WTC11 (cell line): ENCODE measurements around the gene DUOX2.

Experiments
- CBFB ChIP-seq: sonication (generic); formaldehyde crosslinking; IDR thresholded peaks from 2 replicates; pipeline ENCODE4 v1.8.1; 2022; ENCODE audit warnings: mild to moderate bottlenecking, low read depth, missing genetic modification reagents
- CTCF ChIP-seq: fragments of 200-600 bp; IDR thresholded peaks from 2 replicates; pipeline ENCODE4 v1.8.0; 2022; ENCODE audit warnings: antibody characterized with exemption
- ELF4 ChIP-seq: sonication (generic); formaldehyde crosslinking; IDR thresholded peaks from 2 replicates; pipeline ENCODE4 v1.8.1; 2022; ENCODE audit warnings: low read depth, mild to moderate bottlenecking, moderate library complexity, missing genetic modification reagents
- FOXK1 ChIP-seq: sonication (generic); formaldehyde crosslinking; IDR thresholded peaks from 2 replicates; pipeline ENCODE4 v1.8.0; 2022; ENCODE audit warnings: mild to moderate bottlenecking, moderate library complexity, missing genetic modification reagents
- GRHL2 ChIP-seq: fragments of 250-450 bp; sonication (Bioruptor Pico); IDR thresholded peaks from 2 replicates; pipeline ENCODE4 v1.8.0; 2022; ENCODE audit warnings: mild to moderate bottlenecking, moderate library complexity; ENCODE audit not compliant: insufficient replicate concordance, severe bottlenecking
- JUN ChIP-seq: sonication (generic); formaldehyde crosslinking; IDR thresholded peaks from 2 replicates; pipeline ENCODE4 v1.8.0; 2023; ENCODE audit warnings: mild to moderate bottlenecking, missing genetic modification reagents
- NR1H2 ChIP-seq: sonication (generic); formaldehyde crosslinking; IDR thresholded peaks from 2 replicates; pipeline ENCODE4 v1.9.0; 2021; ENCODE audit warnings: mild to moderate bottlenecking, moderate library complexity, missing genetic modification reagents
- PREB ChIP-seq: sonication (generic); formaldehyde crosslinking; IDR thresholded peaks from 2 replicates; pipeline ENCODE4 v1.8.1; 2022; ENCODE audit warnings: mild to moderate bottlenecking, missing genetic modification reagents, moderate library complexity, borderline replicate concordance
- SMAD4 ChIP-seq: sonication (generic); formaldehyde crosslinking; IDR thresholded peaks from 2 replicates; pipeline ENCODE4 v1.8.0; 2022; ENCODE audit warnings: mild to moderate bottlenecking, missing genetic modification reagents
- SP1 ChIP-seq: sonication (generic); formaldehyde crosslinking; conservative IDR thresholded peaks from 2 replicates; pipeline ENCODE4 v1.8.1; 2022; ENCODE audit warnings: missing genetic modification reagents
- USF1 ChIP-seq: sonication (generic); formaldehyde crosslinking; IDR thresholded peaks from 2 replicates; pipeline ENCODE4 v1.8.0; 2022; ENCODE audit warnings: mild to moderate bottlenecking, missing genetic modification reagents
- USF2 ChIP-seq: sonication (generic); formaldehyde crosslinking; IDR thresholded peaks from 2 replicates; pipeline ENCODE4 v1.8.1; 2023; ENCODE audit warnings: mild to moderate bottlenecking, missing genetic modification reagents, moderate library complexity
- ZNF232 ChIP-seq: sonication (generic); formaldehyde crosslinking; IDR thresholded peaks from 2 replicates; pipeline ENCODE4 v1.8.0; 2022; ENCODE audit warnings: mild to moderate bottlenecking, missing genetic modification reagents

- TF ChIP-seq CTCF, result no peak
- TF ChIP-seq USF2 (CRISPR knock-in tag), result no peak
- TF ChIP-seq JUN (CRISPR knock-in tag), result no peak
- no peak for TF ChIP-seq USF1 (CRISPR knock-in tag)
- TF ChIP-seq FOXK1 (CRISPR knock-in tag), result no peak
- no peak for TF ChIP-seq ZNF232 (CRISPR knock-in tag)
- no peak for TF ChIP-seq NR1H2 (CRISPR knock-in tag)
- TF ChIP-seq SMAD4 (CRISPR knock-in tag), result no peak
- no peak for TF ChIP-seq ELF4 (CRISPR knock-in tag)
- no peak for TF ChIP-seq PREB (CRISPR knock-in tag)
- no peak for TF ChIP-seq SP1 (CRISPR knock-in tag)
- no peak for TF ChIP-seq GRHL2 (CRISPR knock-in tag)
- TF ChIP-seq CBFB (CRISPR knock-in tag), result no peak
Observed at GRCh38 chr15:45064386-45064785, 49.6 kb downstream of the DUOX2 start.
